Endothelial cell of umbilical vein (primary cell): ENCODE data around the gene ATP8B3. TPM values are rescaled to one million over a fixed set of nuclear protein-coding genes. Genes with fewer than 3 reads are reported as not detected.

ENCODE experiments used
- BruUV-seq: library from RNA; stranded (reverse); fragments of 400-500 nt; replicated peaks from 2 replicates; lab custom pipeline; 2021; lab: Mats Ljungman, UMichigan
- CTCF ChIA-PET: fragments of 300-600, 350-600 bp; sonication (Branson Sonifier 250); formaldehyde crosslinking; loops from one replicate; lab custom pipeline; 2021; ENCODE audit warnings: antibody characterized with exemption, inconsistent platforms; lab: Charles Lee
- POLR2A ChIA-PET: fragments of 300-600, 350-600 bp; sonication (Branson Sonifier 250); formaldehyde crosslinking; loops from one replicate; lab custom pipeline; 2021; ENCODE audit warnings: antibody characterized with exemption, inconsistent platforms; lab: Charles Lee
- DNase-seq: peaks from one replicate; pipeline ENCODE4 v3.0.0-alpha.2; 2011; ENCODE audit warnings: low read depth, low spot score
- FAIRE-seq: peaks from 2 replicates; lab custom pipeline; 2011; peaks lifted over from hg19 to GRCh38; lab: Jason Lieb, UNC
- H2AFZ ChIP-seq: 2 replicates; pipeline ENCODE4 v1.6.0; 2012; ENCODE audit warnings: low read depth, low read length, control low read depth, inconsistent platforms
- H3K27ac ChIP-seq: 2 replicates; pipeline ENCODE4 v1.5.1; 2011; ENCODE audit warnings: low read depth, mild to moderate bottlenecking, control low read depth, low read length, moderate library complexity; ENCODE audit not compliant: insufficient read depth
- H3K27me3 ChIP-seq, 2 experiments: 2 replicates each; pipeline versions ENCODE4 v1.6.0 to v1.6.1; 2011; ENCODE audit warnings: low read length in 2 of 2, mixed read lengths in 1 of 2; ENCODE audit not compliant: control insufficient read depth in 2 of 2, insufficient read depth in 2 of 2
- H3K36me3 ChIP-seq, 2 experiments: 2 replicates in 1 of 2; 3 replicates in 1 of 2; pipeline ENCODE4 v1.5.1; 2011; ENCODE audit warnings: low read length in 2 of 2, mild to moderate bottlenecking in 1 of 2, moderate library complexity in 1 of 2; ENCODE audit not compliant: control insufficient read depth in 2 of 2, insufficient read depth in 2 of 2; ENCODE audit errors: extremely low read depth in 1 of 2
- H3K4me1 ChIP-seq: 3 replicates; pipeline ENCODE4 v1.5.1; 2011; ENCODE audit warnings: mild to moderate bottlenecking, low read length; ENCODE audit not compliant: control insufficient read depth, insufficient read depth; ENCODE audit errors: extremely low read depth
- H3K4me2 ChIP-seq: 2 replicates; pipeline ENCODE4 v1.6.1; 2011; ENCODE audit warnings: low read length, control low read depth, mixed read lengths; ENCODE audit not compliant: insufficient read depth
- H3K4me3 ChIP-seq, 3 experiments: fragments of 200-600 bp in 1 of 3; sonication (generic), shearing (Covaris generic) in 1 of 3; replicated peaks in 1 of 3; 2 replicates each; pipeline ENCODE4 v1.5.1; 2011 to 2016; ENCODE audit warnings: control low read depth in 3 of 3, low read length in 3 of 3, mild to moderate bottlenecking in 2 of 3, inconsistent platforms in 1 of 3, low read depth in 1 of 3, moderate library complexity in 1 of 3; ENCODE audit not compliant: insufficient read depth in 1 of 3
- H3K79me2 ChIP-seq: 2 replicates; pipeline ENCODE4 v1.6.0; 2012; ENCODE audit warnings: low read length, inconsistent platforms; ENCODE audit not compliant: control insufficient read depth, insufficient read depth
- H3K9ac ChIP-seq: replicated peaks from 2 replicates; pipeline ENCODE3; 2011; ENCODE audit warnings: low read length, control low read depth; ENCODE audit not compliant: insufficient read depth; ENCODE audit errors: extremely low read depth
- H3K9me1 ChIP-seq: replicated peaks from 3 replicates; pipeline ENCODE4 v1.6.0; 2011; ENCODE audit warnings: mild to moderate bottlenecking, low read length; ENCODE audit not compliant: control insufficient read depth, insufficient read depth; ENCODE audit errors: extremely low read depth
- H3K9me3 ChIP-seq: replicated peaks from 2 replicates; pipeline ENCODE4 v1.5.1; 2012; ENCODE audit warnings: low read length, inconsistent platforms; ENCODE audit not compliant: control insufficient read depth, insufficient read depth
- H4K20me1 ChIP-seq: replicated peaks from 2 replicates; pipeline ENCODE3; 2011; ENCODE audit warnings: mild to moderate bottlenecking, low read length; ENCODE audit not compliant: control insufficient read depth, insufficient read depth; ENCODE audit errors: extremely low read depth
- EZH2 ChIP-seq: IDR thresholded peaks from 2 replicates; pipeline ENCODE4 v1.6.1; 2012; ENCODE audit warnings: borderline replicate concordance, low read depth, mild to moderate bottlenecking, moderate library complexity, low read length, inconsistent platforms; ENCODE audit not compliant: severe bottlenecking
- GATA2 ChIP-seq: IDR thresholded peaks from 2 replicates; pipeline ENCODE4 v1.7.0; 2011; ENCODE audit warnings: low read depth, mild to moderate bottlenecking, moderate library complexity, mixed read lengths, low read length; ENCODE audit not compliant: insufficient read length, insufficient read depth
- JUN ChIP-seq: IDR thresholded peaks from 2 replicates; pipeline ENCODE4 v1.6.1; 2011; ENCODE audit warnings: borderline replicate concordance, low read depth; ENCODE audit not compliant: insufficient read length, insufficient read depth
- MYC ChIP-seq: IDR thresholded peaks from one replicate; pipeline ENCODE4 v1.6.1; 2011; ENCODE audit warnings: mild to moderate bottlenecking, low read depth, low read length
- POLR2A ChIP-seq: IDR thresholded peaks from 2 replicates; pipeline ENCODE4 v1.6.1; 2012; ENCODE audit warnings: low read depth, mild to moderate bottlenecking, control low read depth, low read length
- POLR2AphosphoS5 ChIP-seq: IDR thresholded peaks from 2 replicates; pipeline ENCODE4 v1.6.1; 2012; ENCODE audit warnings: low read depth, mild to moderate bottlenecking, control low read depth, low read length, moderate library complexity; ENCODE audit not compliant: insufficient read depth
- dilution Hi-C: fragments of 300-500 bp; cut with MboI; formaldehyde crosslinking; loops from one replicate; pipeline ENCODE4 v1.15.0; 2019; ENCODE audit warnings: low sequenced_read_pairs; ENCODE audit not compliant: extremely low pct_ligation_motif_present
- intact Hi-C: fragments of 100-400 bp; cut with micrococcal nuclease; formaldehyde crosslinking; loops from one replicate; pipeline ENCODE4 v1.10.0; 2022
- polyA plus RNA-seq, 4 experiments: library from polyadenylated mRNA; depleted of rRNA in 3 of 4; stranded (reverse) in 3 of 4; unstranded in 1 of 4; fragments of >200 nt; gene quantifications; 2 replicates each; pipeline versions ENCODE4 v1.2.1 to v1.2.3, GENCODE V29; 2011 to 2012; ENCODE audit warnings: missing spikeins in 1 of 4
- total RNA-seq: library from RNA; stranded (reverse); gene quantifications from 2 replicates; pipeline ENCODE4 v1.2.3, GENCODE V29; 2021
- TF ChIP-seq, protein P1 (sequence below): IDR thresholded peaks from 2 replicates; pipeline ENCODE4 v1.6.1; 2011; ENCODE audit not compliant: insufficient read depth, insufficient read length

Gene ATP8B3
- total and polyA plus RNA-seq, 2 donors (not counting 3 experiments of a cell fraction or from before 2014, with no cell fraction given) = 1.1 to 7.3 TPM

DNA sequence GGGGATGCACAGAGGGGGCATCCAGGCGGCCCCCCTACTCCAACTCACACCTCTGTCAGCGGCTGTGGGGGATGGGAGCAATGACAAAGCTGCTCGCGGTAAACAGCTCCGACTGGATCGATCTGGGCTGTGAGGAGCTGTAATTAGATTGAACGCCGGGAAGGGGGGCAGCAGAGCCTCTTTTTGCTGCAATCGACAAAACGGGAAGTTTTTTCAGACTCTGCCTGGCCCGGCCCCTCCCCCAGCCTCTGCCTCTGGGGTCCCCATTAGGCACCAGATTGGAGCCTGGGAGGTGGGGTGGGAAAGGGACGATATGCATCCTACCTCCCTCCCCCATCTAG, 42.5 kb downstream of the ATP8B3 start:
- Histone ChIP-seq H3K4me2 (no peak overlapping the region), H3K9me3 (no peaks in the 10 kb centered on the region), H3K79me2 (no peaks in the 10 kb centered on the region), H3K4me1 (no peaks in the 10 kb centered on the region), H3K27ac (no peak overlapping the region), H4K20me1 (no peaks in the 10 kb centered on the region), H3K27me3 (peaks cover 27 to 36% of the 10 kb centered on the region in 2 experiments), H2AFZ (no peak overlapping the region), H3K9ac (no peak overlapping the region), H3K9me1 (no peaks in the 10 kb centered on the region), H3K4me3 (no peak overlapping the region), H3K36me3 (no peaks in the 10 kb centered on the region)
- CTCF ChIA-PET = interaction anchor here (0.9 to 4.6 kb wide), 4 partner anchors 10 to 224 kb away, joined by 3 to 29 read pairs (median 14); no protein-coding TSS in a partner anchor
- TF ChIP-seq EZH2 = no peak
- TF ChIP-seq, protein P1, sequence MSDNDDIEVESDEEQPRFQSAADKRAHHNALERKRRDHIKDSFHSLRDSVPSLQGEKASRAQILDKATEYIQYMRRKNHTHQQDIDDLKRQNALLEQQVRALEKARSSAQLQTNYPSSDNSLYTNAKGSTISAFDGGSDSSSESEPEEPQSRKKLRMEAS = no peak
- no peak for TF ChIP-seq MYC
- TF ChIP-seq POLR2A = no peak
- POLR2A ChIA-PET = no interaction called here
- no TSS peak for BruUV-seq
- intact Hi-C loops (loop anchor here (5.0 kb wide), 1 partner anchor 147 kb away; no protein-coding TSS in a partner anchor), dilution Hi-C loops (no loop called here)
- DNase-seq = no peak
- FAIRE-seq = no peak

DNA sequence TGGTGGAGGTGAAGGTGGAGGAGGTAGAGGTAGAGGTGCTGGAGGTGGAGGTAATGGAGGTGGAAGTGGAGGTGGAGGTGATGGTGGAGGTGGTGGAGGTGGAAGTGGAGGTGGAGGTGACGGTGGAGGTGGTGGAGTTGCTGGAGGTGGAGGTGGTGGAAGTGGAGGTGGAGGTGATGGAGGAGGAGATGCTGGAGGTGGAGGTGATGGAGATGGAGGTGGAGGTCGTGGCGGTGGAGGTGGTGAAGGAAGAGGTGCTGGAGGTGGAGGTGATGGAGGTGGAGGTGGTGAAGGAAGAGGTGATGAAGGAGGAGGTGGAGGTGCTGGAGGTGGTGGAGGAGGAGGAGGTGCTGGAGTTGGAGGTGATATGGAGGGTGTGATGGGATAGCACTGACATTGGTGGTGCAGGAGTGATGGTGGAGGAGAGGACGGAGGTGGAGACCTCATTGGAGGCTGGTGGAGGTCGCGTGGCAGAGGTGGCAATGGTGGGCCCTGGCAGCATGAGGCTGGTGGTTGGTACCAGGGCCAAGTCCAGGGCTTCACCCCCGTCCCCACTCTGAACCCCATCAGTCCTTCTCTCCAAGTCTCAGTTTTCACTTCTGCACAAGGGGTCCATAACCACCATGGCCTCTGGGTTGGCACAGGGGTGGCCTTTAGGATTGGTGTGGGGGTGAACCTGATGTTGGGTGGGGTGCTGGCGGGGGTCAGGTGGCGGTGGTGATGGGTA, 43.0 kb downstream of the ATP8B3 start:
- Histone ChIP-seq H3K4me1 (no peaks in the 10 kb centered on the region), H3K9ac (no peak overlapping the region), H3K79me2 (no peaks in the 10 kb centered on the region), H3K4me3 (no peak overlapping the region), H3K27me3 (peaks cover 30 to 36% of the 10 kb centered on the region in 2 experiments), H3K27ac (no peak overlapping the region), H3K9me3 (no peaks in the 10 kb centered on the region), H2AFZ (no peak overlapping the region), H3K9me1 (no peaks in the 10 kb centered on the region), H3K4me2 (no peak overlapping the region), H4K20me1 (no peaks in the 10 kb centered on the region), H3K36me3 (no peaks in the 10 kb centered on the region)
- ChIA-PET CTCF (interaction anchor here (0.7 to 4.6 kb wide), 22 partner anchors 9 to 304 kb away, joined by 3 to 106 read pairs (median 6); no protein-coding TSS in a partner anchor), POLR2A (no interaction called here)
- DNase-seq (no peak), FAIRE-seq (no peak)
- no TSS peak for BruUV-seq
- intact Hi-C loops (loop anchor here (5.0 kb wide), 1 partner anchor 147 kb away; no protein-coding TSS in a partner anchor), dilution Hi-C loops (no loop called here)
- TF ChIP-seq MYC (no peak), GATA2 (no peak), JUN (no peak), POLR2AphosphoS5 (no peak)
